Fibroblast of mammary gland (primary cell): Measurements from ENCODE around the gene RNU5D-1.
"Not testable (repeated sequence)": the region's sequence is repeated elsewhere in the genome, so short reads cannot be mapped to it uniquely, and the experiment has no call there.

Experiments
- DNase-seq: peaks from one replicate; pipeline ENCODE4 v3.0.0-alpha.2; 2010; ENCODE audit warnings: low read depth
- H3K4me3 ChIP-seq: 2 replicates; pipeline ENCODE4 v1.5.1; 2011; ENCODE audit warnings: low read depth, mild to moderate bottlenecking, low read length, moderate library complexity; ENCODE audit not compliant: control insufficient read depth
- TF ChIP-seq, protein P1 (sequence below): conservative IDR thresholded peaks from 2 replicates; pipeline ENCODE4 v1.5.1; 2011; ENCODE audit warnings: low read depth, low read length, inconsistent platforms; ENCODE audit not compliant: control insufficient read depth, insufficient read depth

Gene RNU5D-1

DNA sequence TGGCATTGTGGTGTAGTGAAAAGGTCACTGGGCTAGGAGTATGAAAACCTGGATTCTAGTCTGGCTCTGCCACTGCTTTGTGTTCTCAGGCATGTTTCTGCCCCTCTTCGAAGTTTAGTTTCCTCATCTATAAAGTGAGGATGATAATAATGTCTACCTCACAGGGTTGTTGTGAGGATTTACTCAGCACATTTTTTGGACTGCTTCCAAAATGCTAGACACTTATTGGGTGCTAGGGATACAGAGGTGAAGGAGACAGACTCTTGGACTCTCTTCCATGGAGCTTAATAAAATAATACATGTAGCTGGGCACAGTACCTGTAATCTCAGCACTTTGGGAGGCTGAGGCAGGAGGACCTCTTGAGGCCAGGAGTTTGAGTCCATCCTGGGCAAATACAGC is 12.2 kb upstream of the RNU5D-1 start:
- no peak for DNase-seq
- TF ChIP-seq, protein P1, sequence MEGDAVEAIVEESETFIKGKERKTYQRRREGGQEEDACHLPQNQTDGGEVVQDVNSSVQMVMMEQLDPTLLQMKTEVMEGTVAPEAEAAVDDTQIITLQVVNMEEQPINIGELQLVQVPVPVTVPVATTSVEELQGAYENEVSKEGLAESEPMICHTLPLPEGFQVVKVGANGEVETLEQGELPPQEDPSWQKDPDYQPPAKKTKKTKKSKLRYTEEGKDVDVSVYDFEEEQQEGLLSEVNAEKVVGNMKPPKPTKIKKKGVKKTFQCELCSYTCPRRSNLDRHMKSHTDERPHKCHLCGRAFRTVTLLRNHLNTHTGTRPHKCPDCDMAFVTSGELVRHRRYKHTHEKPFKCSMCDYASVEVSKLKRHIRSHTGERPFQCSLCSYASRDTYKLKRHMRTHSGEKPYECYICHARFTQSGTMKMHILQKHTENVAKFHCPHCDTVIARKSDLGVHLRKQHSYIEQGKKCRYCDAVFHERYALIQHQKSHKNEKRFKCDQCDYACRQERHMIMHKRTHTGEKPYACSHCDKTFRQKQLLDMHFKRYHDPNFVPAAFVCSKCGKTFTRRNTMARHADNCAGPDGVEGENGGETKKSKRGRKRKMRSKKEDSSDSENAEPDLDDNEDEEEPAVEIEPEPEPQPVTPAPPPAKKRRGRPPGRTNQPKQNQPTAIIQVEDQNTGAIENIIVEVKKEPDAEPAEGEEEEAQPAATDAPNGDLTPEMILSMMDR: no peak
- H3K4me3 ChIP-seq: no peak overlapping the region

DNA sequence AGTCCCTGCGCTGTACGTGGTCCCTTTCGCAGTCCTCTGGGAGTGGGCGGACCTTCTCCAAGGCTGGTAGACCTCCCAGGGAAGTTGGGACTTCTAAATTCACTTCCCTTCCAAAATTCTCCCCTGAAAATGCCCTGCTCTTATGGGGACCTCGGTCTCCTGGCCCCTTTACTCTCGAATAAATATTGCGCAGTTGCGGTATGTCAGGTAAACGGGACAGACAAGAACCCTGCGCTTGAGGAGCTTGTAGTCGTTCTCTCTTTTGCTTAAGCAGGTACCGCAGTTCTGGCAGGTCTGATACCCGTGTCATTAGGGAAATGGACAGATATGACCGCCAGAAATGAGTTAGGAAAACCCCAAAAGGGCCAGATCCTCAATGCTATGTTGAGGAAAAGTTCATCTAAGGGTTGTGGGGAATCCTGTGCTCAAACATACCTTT is 9.2 kb upstream of the RNU5D-1 start:
- TF ChIP-seq, protein P1: no peak
- DNase-seq: no peak
- peak overlapping the region; percentile 98 for H3K4me3 ChIP-seq

DNA sequence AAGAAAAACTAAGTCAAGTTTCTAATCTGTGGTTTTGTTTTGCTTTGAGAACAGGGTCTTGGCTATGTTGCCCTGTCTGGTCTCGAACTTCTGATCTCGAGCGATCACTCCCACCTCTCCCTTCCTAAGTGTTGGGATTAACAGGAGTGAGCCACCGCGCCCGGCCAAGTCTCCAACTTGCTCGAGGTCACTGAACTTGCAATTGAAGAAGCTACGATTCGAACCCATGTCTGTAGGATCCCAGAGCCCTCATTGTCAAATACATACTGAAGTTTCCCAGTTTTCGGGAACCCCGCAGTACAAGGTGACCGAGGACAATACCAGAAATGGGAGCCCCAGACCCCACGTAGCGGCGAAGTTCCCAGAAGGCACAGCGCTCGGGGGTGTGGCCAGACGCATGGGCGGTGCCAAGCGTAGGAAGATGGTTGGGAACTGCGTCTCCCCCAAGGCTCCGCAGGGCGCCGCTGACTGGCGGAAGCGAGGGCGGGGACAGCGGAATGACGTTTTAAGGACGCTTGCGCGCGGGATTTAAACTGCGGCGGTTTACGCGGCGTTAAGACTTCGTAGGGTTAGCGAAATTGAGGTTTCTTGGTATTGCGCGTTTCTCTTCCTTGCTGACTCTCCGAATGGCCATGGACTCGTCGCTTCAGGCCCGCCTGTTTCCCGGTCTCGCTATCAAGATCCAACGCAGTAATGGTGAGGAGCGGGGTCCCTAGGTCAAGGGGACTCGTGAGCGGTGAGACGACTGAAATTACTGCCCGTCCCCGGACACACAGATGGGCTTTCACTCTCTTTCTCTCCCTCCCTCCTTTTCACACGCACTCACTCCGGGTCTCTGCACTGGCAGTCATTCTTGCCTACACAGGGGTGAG is 8.6 kb upstream of the RNU5D-1 start, which contains the start of gene KIF2C:
Gene KIF2C, plus strand, starts transcription at position 531 of the 872 bp plus-strand sequence. Its CDS starts 96 bp downstream, at position 627.
- H3K4me3 ChIP-seq: peak within 1 kb of the TSS; percentile 98

DNA sequence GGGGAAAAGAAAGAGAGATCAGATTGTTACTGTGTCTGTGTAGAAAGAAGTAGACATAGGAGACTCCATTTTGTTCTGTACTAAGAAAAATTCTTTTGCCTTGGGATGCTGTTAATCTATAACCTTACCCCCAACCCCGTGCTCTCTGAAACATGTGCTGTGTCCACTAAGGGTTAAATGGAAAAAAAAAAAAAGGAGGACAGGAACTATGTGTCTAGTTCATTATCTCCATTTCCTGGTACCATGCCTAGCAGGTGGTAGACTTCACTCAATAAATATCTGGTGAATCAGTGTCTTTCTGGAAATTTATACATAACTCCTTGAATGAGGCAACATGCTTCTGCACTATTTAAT is 8.0 kb upstream of the RNU5D-1 start:
- peak overlapping the region; percentile 98 for H3K4me3 ChIP-seq
- not testable (repeated sequence) for DNase-seq

More for the DNA sequence above, 8.6 kb upstream of the RNU5D-1 start, which contains the start of gene KIF2C:
- TF ChIP-seq, protein P1: no peak
- DNase-seq: peak; percentile 97

DNA sequence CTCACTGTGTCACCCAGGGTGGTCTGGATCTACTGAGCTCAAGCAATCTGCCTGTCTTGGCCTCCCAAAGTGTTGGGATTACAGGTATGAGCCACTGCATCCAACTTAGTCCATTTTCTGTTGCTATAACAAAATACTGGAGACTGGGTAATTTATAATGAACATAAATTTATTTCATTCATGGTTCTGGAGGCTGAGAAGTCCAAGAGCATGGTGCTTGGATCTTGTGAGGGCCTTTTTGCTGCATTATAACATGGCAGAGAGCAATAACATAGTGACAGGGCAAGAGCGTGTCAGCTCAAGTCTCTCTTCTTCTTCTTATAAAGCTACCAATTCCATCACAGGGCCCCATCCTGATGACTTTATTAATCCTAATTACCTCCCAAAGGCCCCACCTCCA is 5.0 kb upstream of the RNU5D-1 start:
- TF ChIP-seq, protein P1: no peak
- no peak overlapping the region for H3K4me3 ChIP-seq
- DNase-seq: no peak

DNA sequence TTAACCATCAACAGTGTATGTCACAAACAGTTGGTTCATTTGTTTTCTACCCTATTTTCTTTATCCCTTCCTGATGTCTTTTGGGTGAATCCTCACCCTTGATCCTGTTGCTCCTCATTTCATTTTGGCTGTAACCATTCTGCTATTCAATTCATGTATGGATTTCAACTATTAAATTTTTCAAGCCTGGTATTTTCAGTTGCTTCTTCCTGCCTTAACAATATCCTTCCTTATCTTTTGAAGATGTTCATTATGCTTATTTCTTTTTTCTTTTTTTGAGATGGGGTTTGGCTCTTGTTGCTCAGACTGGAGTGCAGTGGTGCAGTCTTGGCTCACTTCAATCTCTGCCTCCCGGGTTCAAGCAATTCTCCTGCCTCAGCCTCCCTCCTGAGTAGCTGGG is 2.8 kb upstream of the RNU5D-1 start:
- no peak overlapping the region for H3K4me3 ChIP-seq
- TF ChIP-seq, protein P1: no peak
- no peak for DNase-seq

DNA sequence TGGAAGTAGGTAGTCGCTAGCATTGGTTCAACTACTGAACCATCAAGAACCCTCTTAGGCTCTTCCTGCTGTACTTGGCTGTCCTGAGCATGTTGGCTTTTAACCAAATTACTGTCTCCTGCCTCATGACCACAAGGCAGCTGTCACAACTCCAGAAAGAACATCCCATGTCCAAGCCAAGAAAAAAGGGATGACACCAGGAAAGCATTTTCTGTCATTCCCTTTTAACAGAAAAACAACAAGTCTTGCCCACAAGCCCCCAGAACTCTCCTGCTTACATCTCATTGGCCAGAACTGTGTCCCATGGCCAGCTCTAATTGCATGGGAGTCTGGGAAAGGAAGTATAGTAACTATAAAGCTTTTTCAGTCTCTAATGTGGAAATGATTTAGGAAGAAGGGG is 2.4 kb upstream of the RNU5D-1 start:
- DNase-seq: peak; percentile 97

More for the DNA sequence above, 2.4 kb upstream of the RNU5D-1 start:
- TF ChIP-seq, protein P1: no peak
- H3K4me3 ChIP-seq: no peak overlapping the region
